Measurements from ENCODE around the gene ZNF667.

Gene ZNF667

DNA sequence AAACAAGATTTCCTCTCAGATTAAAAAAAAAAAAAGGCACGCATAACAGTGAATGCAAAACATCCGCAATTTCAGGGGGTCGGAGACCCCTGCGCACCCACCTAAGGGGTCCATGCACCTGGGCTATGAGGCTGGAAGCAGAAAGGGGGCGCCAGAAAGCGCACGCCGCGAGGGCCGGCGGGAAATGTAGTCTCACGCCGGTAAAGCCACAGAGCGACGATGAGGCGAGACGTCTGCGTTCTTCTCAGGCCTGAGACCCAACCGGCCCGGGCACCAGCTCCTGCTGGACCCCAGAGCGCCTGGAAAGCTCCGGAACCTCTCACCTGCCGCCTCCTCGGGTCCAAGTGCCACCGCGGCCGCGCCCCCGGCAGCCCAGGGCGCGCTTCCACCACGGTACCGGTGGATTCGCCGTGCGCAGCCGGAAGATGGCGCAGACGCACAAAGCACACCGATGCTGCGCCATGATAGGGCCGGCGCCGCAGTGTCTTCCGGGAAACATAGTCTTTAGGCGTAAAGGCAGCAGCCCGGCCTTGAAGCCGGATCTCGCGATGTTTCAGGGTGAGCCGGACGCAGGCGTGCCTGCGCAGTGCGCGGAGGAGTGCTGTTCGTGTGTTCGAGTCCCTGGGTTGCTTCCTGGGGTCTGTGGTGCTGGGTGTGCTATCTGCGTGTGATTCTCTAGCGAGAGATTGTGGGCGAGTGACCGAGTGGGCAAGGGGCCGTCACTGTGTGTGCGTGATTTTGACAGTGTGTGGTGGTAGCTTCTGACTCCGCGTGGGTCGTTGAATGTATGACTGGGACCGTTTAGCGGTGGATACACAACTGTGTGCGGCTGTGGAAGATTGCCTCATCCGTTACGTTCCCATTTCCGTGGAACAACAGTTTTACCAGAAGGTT lies 83.8 kb downstream of the ZNF667 start, which contains the start of gene ZNF582:
TSS of gene ZNF582 (minus strand) at position 416 of the 894 bp plus-strand sequence. CDS start 1,782 bp downstream, outside the sequence.
- DNase-seq = peak; percentile 98
